Measurements from ENCODE around the gene GLB1L3.

Gene GLB1L3, protein sequence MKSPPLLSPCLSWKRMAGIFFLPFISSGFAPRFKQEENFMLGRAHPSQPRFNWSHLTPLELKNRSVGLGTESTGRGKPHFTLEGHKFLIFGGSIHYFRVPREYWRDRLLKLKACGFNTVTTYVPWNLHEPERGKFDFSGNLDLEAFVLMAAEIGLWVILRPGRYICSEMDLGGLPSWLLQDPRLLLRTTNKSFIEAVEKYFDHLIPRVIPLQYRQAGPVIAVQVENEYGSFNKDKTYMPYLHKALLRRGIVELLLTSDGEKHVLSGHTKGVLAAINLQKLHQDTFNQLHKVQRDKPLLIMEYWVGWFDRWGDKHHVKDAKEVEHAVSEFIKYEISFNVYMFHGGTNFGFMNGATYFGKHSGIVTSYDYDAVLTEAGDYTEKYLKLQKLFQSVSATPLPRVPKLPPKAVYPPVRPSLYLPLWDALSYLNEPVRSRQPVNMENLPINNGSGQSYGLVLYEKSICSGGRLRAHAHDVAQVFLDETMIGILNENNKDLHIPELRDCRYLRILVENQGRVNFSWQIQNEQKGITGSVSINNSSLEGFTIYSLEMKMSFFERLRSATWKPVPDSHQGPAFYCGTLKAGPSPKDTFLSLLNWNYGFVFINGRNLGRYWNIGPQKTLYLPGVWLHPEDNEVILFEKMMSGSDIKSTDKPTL

DNA sequence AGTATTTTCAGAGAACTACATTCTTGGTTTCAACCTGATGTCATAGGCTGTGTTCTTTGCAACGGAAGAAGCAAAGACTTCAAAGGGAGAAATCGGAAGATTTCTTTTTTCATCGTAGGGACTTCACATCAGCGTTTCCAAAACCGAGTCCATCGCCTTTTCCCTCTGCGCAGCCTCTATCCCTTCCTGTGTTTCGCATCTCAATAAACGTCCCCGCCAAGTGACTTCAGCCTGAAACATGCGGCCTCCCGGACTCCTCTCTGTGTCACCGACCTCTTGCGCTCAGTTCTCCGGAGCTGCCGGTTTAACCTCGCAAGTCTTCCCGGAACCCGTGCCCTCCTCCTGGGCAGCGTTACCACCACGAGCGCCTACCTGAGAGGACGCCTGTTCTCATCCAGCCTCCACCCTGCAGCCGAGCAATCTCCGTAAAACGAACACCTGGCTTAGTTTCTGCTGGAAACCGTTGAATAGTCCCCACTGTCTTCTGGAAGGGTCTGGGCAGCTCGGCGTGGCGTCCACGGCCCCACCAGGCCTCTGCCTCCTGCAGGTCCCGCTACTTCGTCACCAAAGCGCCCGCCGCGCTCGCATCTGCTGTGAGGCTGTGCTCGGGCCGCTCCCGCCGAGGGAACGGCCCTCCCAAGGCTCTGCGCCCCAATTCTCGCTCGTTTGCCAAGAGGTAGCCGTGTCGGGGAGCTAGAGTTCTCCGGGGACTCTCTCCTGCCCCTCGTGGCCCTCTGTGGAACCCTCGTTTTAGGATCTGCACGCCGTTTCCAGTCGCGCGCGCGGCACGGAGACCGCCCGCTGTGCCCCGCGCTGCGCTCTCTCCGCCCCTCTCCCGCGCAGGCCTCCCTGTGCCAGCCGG, at the start of gene GLB1L3:
TSS of gene GLB1L3 (plus strand) at position 846 of the 862 bp plus-strand sequence. CDS start 362 bp downstream, outside the sequence.
- H3K4me3 ChIP-seq (ENCODE audit: low read length), result peak within 1 kb of the TSS; percentile 2
- no peak for TF ChIP-seq ZNF274 (IDR thresholded peaks at IDR 0.05; ENCODE audit: low read depth, low read length)

DNA sequence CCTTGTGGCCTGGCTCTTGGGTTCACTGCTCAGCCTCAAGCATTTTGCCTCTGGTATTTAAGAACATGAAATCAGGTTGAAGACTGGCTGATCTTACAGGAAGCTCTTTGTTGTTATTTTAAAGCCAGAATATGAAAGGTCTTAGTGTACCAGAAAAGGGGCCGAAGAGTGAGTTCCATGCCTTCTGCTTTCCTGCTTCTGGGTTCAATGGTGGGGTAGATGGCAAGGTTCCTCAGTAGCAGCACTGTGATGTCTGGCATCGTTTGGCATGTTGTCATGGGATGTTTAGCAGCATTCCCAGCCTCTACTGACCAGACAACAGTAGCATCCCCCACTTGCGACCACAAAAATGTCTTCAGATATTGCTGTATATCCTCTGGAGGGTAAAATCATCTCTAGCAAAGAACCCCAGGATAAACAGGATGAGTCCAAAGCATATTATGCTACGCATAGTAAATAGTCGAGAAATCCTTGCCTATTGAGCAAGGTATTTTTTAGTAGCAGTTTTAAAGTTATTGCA, 49.3 kb upstream of the GLB1L3 start:
- TF ChIP-seq ZNF274 (IDR thresholded peaks at IDR 0.05; ENCODE audit: low read depth, low read length), result no peak
- H3K4me3 ChIP-seq (ENCODE audit: low read length), result no peak overlapping the region

DNA sequence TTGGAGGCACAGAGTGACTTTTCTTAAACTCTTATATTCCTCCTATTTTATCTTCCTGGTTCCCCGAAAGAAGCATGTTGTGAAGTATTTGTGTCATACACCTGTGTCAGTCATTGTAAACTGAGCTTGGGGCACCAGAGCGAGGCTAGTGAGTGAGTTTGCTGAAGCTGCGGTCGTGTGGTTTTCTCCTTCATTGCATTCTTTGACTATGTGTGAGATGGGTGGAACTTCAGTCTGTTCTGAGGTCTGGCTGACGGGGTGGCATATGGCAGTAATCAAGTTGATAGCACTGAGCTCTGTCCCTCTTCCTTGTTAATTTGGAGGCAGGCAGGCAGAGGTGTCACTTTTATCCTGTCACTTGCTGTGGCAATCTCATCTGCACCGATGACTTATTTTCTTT, 47.6 kb upstream of the GLB1L3 start:
- no peak for TF ChIP-seq ZNF274 (IDR thresholded peaks at IDR 0.05; ENCODE audit: low read depth, low read length)
- no peak overlapping the region for H3K4me3 ChIP-seq (ENCODE audit: low read length)

DNA sequence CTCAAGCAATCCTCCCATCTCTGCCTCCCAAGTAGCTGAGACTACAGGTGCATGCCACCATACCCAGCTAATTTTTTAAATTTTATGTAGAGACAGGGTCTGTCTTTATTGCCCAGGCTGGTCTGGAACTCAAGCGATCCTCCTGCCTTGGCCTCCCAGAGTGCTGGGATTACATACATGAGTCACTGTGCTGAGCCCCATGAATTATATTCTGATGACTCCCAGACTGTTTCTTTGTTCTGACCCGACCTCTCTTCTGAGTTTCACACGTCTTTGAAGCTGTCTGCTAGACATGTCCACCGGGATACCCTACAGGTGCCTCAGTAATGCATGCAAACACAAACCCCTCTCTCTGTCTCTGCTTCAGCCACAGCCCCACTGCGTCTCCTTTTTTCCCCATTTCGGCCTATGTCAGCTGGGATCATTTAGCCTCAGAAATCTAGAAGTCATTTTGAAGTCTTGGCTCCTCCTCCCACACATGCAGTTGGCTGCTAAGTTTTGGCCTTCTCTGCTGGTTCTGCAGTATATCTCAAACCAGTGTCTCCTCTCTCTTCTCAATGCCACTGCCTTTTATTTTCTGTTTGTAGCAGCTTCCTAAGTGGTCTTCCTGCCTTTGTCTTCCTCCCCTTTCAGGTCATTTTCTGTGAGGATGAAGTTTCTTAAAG, 46.9 kb upstream of the GLB1L3 start:
- no peak for TF ChIP-seq ZNF274 (IDR thresholded peaks at IDR 0.05; ENCODE audit: low read depth, low read length)
- no peak overlapping the region for H3K4me3 ChIP-seq (ENCODE audit: low read length)

DNA sequence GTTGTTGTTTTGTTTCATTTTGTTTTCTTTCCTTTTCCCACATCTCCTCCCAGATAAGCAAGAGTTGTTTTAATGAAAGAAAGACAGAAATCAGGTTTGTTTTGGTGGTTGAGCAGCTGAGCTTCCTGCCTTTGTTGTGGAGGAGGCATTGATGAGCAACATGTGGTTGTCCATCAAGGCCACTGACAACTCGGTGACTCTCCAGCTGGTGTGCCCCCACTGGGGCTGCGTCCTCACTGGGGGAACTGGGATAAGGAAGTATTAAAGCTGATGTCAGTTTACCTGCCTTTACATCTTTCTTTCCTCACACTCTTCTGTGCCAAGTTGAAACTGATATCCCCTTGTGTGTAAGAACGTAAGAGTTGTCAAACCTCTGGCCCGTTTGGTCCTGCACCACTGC, 45.8 kb upstream of the GLB1L3 start:
- no peak overlapping the region for H3K4me3 ChIP-seq (ENCODE audit: low read length)
- no peak for TF ChIP-seq ZNF274 (IDR thresholded peaks at IDR 0.05; ENCODE audit: low read depth, low read length)

DNA sequence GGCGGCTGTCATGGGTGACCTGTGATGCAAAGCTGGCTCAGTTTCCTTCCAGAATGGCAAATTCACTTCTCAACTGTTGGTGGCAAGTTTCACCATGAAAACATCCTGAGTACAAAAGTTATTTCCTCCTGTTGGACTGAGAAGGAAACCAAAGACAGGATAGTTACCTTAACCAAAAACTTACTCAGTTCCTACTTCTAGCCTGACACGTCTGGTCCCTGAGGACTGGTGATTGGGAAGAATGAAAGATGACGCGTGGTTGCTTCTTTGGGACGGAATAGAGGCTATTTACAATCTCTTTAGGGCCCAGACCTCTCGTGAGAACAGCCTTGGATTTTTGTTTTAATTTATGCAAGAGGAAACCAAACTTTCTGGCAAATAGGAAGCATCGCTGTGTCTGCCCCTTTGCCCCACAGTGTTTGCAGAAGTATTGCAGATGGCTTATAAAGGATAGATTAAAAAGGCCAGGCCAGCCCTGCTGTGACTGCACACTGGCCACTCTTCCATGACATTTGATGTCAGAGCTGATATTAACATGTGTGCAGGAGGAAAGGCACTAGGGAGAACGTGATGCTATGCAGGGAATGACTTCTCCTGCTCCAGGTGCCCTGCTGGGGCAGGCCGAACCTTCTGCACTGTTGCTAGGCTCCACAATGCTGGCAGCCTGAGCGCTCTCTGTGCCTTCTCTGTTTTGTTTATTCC, 44.1 kb upstream of the GLB1L3 start:
- H3K4me3 ChIP-seq (ENCODE audit: low read length), result no peak overlapping the region
- TF ChIP-seq ZNF274 (IDR thresholded peaks at IDR 0.05; ENCODE audit: low read depth, low read length), result no peak

DNA sequence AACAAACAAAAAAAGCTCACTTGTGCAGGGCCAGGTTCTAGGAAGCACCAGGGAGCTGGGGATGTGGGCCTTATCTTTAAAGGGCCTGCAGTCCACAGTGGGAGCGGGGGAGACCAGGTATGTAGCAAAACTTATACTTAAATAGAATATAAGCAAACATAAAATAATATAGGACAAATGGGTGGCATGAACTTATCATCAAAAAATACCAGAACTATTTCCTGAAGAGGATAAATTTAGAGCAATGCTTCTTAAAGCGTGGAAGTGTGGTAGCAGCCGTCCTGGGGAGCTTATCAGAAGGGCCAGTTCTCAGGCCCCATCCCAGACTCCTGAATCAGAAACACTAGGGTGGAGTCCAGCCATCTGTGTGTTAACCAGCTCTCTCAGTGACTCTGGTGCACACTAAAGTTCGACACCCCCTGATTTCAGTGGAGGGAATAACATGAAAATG, 42.4 kb upstream of the GLB1L3 start:
- no peak overlapping the region for H3K4me3 ChIP-seq (ENCODE audit: low read length)
- TF ChIP-seq ZNF274 (IDR thresholded peaks at IDR 0.05; ENCODE audit: low read depth, low read length), result no peak

DNA sequence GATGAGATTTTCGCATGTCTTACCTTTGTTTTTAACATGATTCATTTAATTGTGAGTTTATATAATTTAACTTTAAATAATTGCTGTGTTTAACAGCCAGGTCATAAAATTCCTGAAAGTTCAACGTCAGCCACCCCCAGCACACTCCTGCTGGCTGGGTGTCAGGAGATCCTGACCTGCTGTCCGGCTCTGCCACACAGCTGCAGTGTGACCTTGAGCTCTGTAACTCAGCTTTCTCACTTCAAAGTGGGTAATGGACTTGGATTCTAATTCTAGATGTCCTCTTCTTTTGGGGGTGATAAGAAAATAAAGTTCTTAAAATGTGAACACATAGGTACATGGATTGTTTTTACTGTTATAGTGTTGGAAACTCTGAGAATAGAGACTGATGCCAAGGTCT, 40.8 kb upstream of the GLB1L3 start:
- H3K4me3 ChIP-seq (ENCODE audit: low read length), result no peak overlapping the region
- no peak for TF ChIP-seq ZNF274 (IDR thresholded peaks at IDR 0.05; ENCODE audit: low read depth, low read length)

DNA sequence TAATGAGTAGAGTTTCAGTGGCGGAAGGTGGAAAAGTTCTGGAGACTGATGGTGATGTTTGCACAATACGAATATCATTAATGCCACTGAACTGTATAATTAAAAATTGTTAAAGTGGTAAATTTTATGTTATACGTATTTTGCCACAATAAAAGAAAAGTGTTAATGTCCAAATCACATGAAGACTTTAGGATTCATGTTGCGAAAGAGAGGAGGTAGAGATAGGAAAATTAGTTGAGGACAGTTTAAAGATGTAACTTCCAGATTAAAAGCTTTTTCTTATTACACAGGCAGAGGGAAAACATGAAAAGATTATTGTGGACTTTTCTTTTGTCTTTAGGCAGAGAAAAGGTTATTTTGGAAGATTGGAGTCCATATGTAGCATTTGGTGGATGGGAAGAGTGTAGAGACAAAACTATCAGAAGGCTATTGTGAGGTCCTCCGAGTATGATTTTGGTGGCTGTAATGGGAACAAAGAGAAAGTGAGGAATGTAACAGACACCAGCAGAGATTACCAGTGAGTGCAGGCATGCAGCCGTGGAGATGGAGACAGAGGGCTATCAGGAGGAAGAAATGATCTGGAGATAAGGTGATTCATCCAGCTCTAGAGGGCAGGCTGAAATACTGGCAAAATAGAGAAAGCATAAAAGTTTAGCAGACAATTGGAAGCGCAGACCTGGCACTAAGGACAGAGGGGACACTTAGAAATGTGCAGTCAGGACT, 39.2 kb upstream of the GLB1L3 start:
- H3K4me3 ChIP-seq (ENCODE audit: low read length), result no peak overlapping the region
- TF ChIP-seq ZNF274 (IDR thresholded peaks at IDR 0.05; ENCODE audit: low read depth, low read length), result no peak

DNA sequence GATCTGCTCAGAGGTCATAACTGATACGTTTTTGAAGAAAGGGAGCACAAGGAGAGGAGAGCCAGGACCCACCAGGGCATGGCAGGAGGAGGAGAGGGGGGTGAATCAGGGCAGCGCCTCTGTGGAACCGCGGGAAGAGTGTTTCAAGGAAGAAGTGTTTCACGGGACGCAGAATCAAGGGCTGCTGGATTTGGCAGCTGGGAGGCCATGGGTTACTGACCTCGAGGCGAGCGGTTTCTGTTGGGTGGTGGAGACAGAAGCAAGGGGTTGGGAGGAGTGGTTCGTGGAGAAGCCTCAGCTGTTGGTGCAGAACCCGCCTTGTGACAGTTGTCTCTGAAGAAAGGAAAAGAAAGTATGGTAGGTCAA, 38.6 kb upstream of the GLB1L3 start:
- TF ChIP-seq ZNF274 (IDR thresholded peaks at IDR 0.05; ENCODE audit: low read depth, low read length), result no peak
- H3K4me3 ChIP-seq (ENCODE audit: low read length), result no peak overlapping the region

DNA sequence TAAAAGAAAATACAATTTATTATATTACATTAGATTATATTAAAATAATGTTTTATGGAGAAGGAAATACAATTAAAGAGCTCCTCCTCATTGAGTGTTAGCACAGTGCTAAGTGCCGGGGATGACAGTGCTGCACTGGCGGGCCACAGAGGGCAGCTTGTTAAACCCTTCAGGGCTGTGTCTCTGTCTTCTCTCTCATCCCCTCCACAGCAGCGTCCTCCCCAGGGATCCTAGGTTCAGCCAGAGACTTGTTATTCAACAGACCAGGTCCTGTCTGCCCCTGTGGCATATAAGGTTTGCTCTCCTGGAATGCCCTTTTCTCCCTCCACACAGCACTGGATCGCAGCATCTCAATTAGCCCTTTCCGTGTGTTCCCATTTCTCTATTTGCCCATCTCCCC, 37.2 kb upstream of the GLB1L3 start:
- TF ChIP-seq ZNF274 (IDR thresholded peaks at IDR 0.05; ENCODE audit: low read depth, low read length), result no peak
- no peak overlapping the region for H3K4me3 ChIP-seq (ENCODE audit: low read length)

DNA sequence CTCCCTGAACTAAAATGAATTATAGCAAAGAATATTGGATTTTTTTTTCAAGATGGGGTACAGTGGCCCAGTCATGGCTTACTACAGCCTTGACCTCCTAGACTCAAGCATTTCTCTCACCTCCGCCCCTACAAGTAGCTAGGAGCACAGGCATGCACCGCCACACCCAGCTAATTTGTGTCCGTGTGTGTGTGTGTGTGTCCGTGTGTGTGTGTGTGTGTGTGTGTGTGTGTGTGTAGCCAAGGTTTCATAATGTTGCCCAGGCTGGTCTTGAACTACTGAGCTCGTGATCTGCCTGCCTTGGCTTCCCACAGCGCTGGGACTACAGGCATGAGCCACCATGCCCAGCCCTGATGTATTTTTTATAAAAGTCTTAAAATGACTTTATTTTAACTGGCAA, 35.6 kb upstream of the GLB1L3 start:
- no peak overlapping the region for H3K4me3 ChIP-seq (ENCODE audit: low read length)
- no peak for TF ChIP-seq ZNF274 (IDR thresholded peaks at IDR 0.05; ENCODE audit: low read depth, low read length)

DNA sequence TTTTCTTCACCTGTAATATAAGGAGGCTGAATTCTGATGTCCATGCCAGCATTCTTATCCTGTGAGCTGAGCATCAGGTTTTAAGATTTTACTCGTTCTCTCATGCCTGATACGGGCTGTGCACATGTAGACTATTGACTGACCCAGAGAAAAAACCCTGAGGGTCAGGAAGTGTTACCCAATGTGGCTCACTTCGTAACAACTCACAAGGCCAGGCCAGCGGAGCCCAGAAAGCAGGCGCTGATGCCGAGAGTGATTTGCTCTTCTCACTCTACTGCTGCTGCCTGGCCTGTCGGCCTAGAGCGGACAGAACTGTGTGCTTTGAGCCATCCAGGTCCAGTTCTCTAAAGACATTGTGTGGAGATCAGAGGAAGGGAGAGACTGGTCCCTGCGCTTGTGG, 33.8 kb upstream of the GLB1L3 start:
- no peak for TF ChIP-seq ZNF274 (IDR thresholded peaks at IDR 0.05; ENCODE audit: low read depth, low read length)
- no peak overlapping the region for H3K4me3 ChIP-seq (ENCODE audit: low read length)

All from GM08714 (cell line).